GM21737 (cell line): ENCODE data around the gene OLFML2B.
A peak's percentile ranks its signal among the peaks of the same experiment; 100 is the strongest.

Source experiments
- ATAC-seq: cut with Tn5 transposase; IDR thresholded peaks from one replicate; pipeline ENCODE4 v1.9.1; 2021; ENCODE audit warnings: mild to moderate bottlenecking, moderate library complexity; ENCODE audit not compliant: unreplicated experiment

Gene OLFML2B

DNA sequence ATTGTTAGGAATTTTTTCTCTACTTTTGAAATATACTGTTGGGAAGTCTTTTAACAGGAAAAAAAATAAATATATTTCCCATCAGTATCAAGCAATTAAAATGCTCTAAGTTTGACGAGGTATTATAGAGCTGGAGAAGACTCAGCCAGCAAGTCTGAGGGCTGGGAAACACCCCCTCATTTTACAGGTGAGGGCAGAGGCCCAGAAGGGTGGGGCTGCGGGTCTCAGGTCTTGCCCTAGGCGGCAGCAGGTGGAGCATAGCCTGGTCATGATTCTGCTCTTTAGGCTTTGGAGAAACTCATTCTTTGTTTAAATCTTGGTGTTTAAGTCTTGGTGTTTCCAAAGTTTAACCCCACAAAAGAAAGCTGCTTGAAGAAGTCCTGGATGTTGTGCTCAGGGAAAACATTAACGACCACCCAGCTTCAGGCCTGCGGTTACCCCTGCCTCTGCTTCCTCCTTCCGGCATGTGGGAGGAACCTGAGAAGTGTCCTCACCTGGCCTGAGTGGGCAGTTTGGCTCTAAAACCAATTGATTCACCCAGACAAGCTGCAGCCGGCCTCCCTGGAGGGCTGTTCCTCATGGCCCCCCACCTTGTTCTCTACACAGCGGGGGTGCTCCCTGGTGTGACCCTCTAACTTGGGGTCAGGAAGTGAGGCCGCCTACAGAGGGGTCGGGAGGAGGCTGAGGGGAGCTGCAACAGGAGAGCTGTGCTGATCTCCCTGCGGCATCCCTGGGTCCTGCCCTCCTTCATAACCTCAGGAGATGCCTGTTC lies 41.7 kb downstream of the OLFML2B start:
- no peak for ATAC-seq

GRCh38 chr1:161981126-161981525 lies 42.5 kb downstream of the OLFML2B start:
- ATAC-seq, result no peak

DNA sequence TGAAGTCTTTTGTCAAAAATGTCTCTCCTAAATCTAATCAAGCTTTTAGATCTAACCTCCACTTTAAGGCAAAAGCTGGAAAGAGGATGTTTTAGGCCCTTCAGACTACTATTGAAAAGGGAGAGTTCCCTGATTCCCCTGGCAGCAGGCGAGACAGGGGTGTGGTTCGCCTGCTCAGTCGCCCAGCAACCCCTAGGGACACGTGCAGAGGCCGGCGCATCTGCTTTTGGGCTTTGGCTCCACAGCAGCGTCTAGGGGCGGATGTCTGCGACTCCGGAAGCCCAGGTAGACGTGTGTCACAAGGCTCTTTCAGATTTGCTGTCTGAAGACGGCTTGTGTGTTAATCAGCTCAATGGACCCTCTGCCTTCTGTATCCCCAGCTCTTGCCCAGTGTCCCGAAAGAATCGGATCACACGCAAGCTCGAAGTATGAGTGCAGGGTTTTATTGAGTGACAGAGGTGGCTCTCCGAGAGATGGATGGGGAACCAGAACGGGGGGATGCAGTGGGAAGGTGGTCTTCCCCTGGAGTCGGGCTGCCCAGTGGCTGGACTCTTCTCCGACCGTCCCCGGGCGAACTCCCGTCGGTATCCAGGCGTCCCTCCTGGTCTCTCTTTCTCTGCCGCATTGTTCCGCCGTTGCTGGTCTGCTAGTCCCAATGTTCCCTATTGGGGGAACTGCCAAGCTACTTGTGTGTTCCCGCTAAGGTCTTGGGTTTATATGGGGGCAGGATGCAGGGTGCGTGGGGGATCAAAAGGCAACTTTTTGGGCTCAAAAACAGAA lies 45.5 kb downstream of the OLFML2B start:
- no peak for ATAC-seq

- ATAC-seq, result no peak
Observed at GRCh38 chr1:161973924-161974845, 49.5 kb downstream of the OLFML2B start.

GRCh38 chr1:161972828-161973227 lies 50.8 kb downstream of the OLFML2B start:
- no peak for ATAC-seq

GRCh38 chr1:161970633-161971032 lies 53.0 kb downstream of the OLFML2B start:
- no peak for ATAC-seq

DNA sequence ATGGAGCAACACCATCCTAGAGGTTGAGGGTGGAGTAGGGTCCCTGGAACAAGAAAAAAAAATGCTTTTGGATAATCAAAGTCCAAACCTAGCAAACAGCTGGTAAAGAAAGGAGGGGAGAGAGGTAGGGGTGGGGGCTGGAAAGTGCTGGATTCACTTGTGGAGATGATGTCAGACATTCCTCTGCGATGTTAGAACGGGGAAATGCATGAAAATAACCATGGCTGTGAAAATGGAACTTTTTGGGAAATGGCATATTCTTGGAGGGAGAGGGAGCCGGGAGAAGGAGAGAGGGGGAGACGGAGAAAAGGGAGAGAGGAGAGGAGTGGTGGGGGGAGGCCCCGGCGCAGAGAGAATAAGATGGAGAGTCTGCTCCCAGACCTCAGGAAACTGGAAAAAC lies 53.6 kb downstream of the OLFML2B start:
- ATAC-seq, result no peak

GRCh38 chr1:161966067-161966466 lies 57.6 kb downstream of the OLFML2B start:
- ATAC-seq, result no peak

DNA sequence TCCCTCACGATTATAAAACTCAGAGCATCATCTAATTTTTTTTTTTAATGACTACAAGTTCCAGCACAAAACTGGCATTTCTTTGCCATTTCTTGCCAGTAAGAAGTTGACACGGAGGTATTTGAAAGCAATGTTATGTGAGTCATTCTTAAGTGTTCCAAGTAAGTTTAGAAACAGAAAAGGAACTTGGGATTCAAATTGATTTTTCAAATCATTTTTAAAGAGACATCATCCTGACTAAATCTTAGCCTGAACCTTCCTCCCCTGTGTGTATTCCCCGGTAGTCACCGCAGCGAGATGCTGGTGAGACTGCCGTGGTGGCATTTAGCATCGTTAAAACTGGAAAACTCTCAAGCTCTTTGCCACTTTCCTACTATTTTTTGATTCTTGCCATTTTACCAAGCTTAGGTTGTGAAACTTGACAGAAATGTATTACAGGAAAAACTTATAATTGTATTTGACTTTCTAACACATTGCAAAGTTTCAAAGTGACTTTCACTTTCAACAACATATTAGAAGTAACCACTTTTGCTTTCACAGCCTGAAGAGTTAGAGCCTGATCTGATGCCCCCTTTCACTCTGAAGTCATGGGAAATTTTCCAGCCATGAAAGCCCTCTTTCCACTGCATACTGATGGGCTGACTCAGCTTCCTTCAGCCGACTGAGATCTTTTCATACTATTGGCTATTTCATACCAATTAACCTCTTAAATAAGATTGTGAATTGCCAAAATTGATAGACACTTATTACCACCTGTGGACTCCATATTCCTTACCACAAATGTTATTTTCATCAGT lies 61.4 kb downstream of the OLFML2B start:
- peak; percentile 88 for ATAC-seq

DNA sequence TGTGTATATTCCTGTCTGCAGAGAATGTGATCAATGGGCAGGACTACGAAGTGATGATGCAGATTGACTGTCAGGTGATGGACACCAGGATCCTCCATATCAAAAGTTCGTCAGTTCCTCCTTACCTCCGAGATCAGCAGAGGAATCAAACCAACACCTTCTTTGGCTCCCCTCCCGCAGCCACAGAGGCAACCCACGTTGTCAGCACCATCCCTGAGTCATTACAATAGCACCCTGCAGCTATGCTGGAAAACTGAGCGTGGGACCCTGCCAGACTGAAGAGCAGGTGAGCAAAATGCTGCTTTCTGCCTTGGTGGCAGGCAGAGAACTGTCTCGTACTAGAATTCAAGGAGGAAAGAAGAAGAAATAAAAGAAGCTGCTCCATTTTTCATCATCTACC lies 65.2 kb downstream of the OLFML2B start:
- no peak for ATAC-seq

DNA sequence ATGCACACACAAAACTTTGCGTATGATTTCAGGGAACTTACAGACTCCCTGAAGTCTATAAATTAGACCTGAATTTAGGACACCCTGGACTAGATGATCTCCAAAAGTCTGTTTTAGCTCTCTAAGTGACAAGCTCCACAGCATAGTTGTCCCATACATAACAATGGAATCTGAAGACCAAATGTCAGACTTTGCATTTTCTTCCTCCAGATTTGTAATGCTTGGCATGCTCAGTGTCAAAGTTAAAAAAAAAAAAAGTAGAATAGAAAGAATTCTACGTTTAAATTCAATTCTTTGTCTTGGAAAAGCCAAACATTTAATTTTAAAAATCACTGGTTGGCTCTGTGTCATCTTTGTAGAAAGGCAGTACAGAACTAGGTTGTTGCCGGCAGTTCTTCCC lies 66.7 kb downstream of the OLFML2B start:
- ATAC-seq, result no peak

DNA sequence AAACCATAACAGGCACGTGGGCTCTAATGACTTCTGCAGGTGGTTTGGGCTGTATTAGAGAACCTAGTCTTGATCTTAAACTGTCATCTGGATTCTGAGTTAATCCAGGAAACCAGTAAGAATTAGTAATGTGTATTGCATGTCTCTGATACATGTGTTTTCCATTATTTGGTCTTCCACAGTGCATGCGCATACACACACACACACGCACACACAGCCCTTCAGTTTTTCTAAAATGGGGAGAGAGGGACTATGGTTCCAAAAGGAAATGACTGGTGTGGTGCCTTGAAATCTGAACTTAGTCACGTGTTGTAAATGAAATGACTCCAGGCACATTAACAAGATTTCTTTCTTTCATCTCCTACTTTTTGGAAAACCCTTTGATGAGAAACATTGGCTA lies 67.6 kb downstream of the OLFML2B start:
- no peak for ATAC-seq

DNA sequence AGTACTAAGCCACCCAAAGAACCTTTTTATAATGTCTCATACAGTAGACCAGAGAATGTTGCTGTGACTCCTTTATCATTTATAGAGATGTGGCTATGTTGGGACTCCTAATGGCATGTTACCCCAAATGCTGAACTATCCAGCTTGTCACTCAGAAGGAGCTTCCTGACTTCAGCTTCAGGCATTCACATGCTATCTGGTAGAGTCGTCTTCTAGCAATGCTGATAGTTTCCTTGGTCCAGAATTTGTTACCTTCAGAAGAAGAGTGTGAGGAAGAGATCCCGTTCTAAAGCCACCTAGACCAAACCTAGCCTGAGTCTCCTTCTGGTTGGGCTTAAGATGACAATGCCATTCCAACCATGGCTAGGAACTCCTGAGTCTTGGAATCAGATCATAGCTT lies 68.1 kb downstream of the OLFML2B start:
- no peak for ATAC-seq

DNA sequence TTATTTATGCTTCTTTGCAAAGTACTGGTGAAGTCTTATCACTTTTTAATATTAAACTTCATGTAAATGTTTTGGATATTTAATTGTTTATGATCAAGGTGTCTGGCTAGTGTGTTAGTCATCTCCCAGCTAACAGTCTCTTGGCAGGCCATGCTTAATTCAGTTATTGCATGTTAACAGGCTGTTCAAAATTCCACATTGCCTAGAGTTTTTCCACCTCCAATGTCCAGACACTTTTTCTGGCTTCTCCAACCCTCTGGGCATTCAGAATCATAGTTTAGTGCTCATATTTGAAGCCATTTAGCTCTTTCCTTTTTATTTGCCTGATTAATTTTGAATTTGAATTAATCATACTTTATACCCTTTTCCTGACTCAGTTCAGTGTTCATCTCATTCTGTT lies 69.2 kb downstream of the OLFML2B start:
- no peak for ATAC-seq

DNA sequence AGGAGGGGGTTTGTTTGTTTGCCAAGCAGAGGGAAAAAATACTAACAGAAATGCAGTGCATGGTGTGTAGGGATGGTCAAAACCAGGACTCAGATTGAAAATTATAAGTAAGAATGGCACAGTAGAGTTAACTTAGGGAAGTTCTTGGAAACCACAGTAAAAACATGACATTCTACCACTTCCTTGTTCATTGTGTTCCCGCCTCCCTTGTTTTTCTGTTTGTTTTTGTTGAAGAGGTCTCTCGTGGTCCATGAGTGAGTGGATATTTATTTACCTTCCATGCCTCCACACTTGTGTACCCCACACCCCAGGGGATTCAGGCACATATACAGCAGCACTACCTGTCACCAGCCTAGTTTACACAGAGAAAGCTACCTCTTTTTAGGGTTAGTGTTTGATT lies 69.6 kb downstream of the OLFML2B start:
- ATAC-seq, result no peak

DNA sequence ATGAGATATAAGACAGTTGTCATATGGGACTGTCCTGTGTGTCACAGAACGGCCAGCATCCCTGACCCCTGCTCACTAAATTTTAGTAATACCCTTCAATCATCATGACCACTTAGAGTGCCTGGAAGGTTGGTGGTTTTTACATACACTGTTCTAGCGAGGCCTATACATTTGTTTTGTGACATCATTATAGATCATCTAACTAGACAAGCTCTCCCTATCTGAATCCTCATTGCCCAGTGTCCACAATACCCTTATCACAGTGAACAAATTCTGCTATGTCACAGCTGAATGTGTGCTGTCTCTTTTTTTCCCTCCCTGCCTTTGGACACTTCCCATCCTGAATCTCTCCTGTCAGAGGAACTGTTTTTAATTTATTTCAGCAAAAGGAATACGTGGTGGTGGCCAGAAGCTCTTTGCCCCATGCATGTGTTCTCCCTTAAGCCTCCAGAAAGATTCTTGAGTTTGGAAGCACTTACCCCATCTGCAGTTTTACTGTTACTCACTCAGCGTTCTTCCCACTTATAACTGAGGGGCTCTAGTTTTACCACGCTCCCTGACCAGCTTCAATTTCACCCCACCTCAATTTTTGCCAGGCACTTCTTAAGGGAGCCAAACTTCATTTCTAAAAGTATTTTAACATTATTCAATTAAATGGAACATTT lies 70.3 kb downstream of the OLFML2B start:
- no peak for ATAC-seq

DNA sequence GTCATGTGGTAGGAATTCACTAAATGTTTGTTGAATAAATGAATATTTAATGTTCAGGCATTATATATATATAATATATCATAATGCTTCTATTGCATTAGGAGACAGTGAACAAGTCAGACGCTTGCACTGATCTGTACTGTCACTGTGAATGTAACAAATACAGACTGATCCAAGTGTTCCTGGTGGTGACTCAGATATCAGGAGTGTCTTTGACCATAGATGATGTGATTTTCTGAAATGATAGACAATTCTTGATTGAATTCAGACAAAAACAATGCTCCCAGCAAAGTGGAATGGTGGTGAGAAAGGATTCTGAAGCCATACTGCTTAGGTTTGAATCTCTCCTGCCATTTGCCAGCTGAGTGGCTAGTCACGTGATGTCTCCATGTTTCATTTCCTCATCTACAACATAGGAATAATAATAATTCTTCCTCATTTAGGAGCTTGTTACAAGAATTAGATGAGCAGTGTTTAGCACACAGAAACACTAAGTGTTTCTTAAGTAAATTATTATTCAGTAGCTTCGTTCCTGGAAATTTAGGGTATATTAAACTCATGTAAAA lies 71.0 kb downstream of the OLFML2B start:
- ATAC-seq, result no peak

DNA sequence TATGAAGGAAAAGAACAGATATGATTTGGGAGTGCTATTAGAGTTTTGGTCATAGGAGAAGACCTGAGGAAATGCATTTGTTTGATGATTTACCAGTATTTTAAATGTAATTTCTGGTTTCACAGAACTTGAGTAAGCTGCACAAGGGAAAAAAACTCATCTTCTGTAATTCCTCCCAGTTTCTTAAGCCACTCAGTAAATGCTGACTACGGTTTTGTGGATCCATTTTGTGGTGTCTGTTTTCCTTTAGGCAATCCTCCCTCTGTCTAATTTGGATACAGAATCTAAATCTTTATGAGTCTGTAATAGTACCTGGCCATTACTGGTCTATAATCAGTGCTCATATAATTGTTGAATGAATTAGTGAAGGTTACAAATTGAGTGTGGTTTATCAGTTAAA lies 72.0 kb downstream of the OLFML2B start:
- no peak for ATAC-seq

DNA sequence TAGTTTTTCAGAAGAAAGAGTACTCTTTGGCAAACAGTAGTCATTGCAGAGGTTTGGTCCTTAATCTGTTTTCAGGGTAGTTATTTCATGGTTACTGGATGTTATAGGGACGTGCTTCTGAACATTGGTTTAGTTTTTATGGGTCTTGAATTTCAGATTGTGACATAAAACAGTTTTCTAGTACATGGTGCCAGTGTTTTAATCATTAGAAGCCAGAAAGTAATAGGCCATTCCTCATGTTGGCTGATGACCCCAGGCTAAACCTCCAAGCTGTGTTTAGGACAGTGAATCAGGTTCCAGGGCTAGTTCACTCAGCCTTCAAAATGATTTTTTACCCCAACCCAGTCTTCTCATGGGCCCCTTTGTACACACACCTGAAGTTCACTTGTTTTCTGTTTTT lies 73.3 kb downstream of the OLFML2B start:
- no peak for ATAC-seq

- no peak for ATAC-seq
Observed at GRCh38 chr1:161949548-161949947, 74.1 kb downstream of the OLFML2B start.
